Measurements from ENCODE around the gene COPB1.

DNA sequence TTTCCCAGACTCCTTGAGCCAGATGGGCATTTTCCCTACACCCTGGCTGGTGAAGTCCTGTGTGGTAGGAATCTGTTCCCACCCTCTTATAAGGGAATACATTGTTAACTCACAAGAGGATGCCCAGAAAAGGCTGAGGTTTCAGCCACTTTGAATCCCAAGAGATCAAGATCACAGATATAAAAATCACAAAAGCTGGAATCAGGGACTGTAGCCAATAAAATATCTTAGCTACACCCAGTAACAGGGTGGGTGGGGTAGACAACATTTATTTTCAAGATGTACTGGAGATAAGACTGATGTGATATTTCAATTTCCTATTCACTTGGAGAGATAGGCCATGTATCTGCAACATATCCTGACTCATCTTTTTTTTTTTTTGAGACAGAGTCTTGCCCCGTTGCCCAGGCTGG lies 50.3 kb downstream of the COPB1 start:
- TF ChIP-seq POLR2A (IDR thresholded peaks at IDR 0.05; ENCODE audit: low read length), result no peak
- TF ChIP-seq GATA1 (IDR thresholded peaks at IDR 0.05; ENCODE audit: low read depth, low read length), result no peak

Data from erythroblast (primary cell).